Stimulated activated CD8-positive, alpha-beta memory T cell treated with anti-CD3 and anti-CD28 coated beads, Interleukin-15, amount 100 ng/mL, for 4 hours (primary cell): ENCODE results near the gene DCUN1D2.

Experiments used
- DNase-seq, 2 donors: peaks; one replicate each; pipeline ENCODE4 v3.0.0-alpha.2; 2020; ENCODE audit warnings: low read depth in 2 of 2

The DCUN1D2 gene

GRCh38 chr13:113422807-113423519, 67.5 kb downstream of the DCUN1D2 start:
- no peak for DNase-seq

DNA sequence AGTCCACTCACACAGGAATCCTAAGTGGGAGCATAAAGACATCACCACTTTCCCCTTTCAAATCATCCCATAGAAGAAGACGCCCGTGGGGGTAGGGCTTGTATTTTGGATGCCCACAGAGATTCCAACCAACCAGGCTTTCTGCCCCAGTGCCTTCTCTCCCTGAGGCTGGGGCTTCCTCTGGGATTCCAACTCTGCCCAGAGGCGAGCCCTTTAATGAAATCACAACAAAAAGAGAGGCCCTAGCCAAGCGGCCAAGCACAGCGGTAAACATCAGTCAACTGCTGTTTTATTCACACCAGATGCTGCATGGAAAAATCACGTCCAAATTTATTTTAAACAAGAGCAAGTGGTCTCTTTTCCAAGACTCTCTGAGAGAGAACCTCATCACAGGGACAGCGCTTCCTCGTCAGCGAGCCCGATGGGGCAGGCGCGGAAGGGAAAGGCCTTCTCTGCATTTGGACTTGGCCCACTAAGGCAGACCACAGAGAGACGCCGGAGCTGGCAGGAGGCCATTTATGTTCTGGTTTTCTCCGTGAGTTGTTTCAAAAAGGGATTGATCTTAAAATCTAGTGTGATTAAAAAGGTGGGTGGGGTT, 68.7 kb downstream of the DCUN1D2 start:
- no peak for DNase-seq

DNA sequence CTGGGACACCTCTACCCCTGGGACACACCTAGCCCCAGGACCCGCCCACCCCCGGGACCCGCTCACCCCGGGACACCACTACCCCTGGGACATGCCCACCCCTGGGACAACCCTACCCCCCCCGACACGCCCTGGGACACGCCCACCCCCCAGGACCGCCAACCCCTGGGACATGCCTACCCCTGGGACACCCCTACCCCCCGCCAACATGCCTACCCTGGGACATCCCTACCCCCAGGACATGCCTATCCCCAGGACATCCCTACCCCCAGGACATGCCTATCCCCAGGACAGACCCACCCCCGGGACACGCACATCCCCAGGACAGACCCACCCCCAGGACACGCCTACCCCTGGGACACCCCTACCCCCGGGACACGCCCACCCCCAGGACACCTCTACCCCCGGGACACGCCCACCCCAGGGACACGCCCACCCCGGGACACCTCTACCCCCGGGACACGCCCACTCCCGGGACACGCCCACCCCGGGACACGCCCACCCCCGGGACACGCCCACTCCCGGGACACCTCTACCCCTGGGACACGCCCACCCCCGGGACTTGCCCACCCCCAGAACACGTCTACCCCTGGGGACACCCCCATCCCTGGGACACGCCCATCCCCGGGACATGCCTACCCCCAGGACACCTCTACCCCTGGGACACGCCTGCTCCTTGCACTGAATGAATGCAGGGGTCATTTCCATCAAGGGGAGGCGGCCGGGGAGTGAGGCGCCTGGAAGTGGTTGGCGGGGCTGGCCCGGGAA, 69.5 kb downstream of the DCUN1D2 start:
- DNase-seq: no peak

DNA sequence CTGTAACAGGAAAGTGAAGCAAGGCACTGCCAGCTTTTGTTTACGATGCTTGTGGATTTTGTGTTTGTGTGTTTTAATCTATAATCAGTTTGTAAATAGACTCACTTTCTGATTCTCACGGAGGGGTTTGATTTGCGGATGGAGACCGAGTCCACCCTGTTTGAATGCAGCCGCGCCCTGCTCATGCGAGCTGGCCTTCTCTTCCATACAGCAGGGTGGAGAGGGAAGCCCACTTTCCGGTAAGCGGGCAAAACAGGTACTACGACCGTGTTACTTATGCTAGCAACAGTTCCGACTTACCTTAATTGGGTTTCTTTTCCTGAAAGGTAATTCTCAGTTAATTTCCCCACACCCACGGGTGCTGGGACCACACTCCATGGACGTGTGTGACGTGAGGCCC, 70.3 kb downstream of the DCUN1D2 start:
- DNase-seq: no peak

DNA sequence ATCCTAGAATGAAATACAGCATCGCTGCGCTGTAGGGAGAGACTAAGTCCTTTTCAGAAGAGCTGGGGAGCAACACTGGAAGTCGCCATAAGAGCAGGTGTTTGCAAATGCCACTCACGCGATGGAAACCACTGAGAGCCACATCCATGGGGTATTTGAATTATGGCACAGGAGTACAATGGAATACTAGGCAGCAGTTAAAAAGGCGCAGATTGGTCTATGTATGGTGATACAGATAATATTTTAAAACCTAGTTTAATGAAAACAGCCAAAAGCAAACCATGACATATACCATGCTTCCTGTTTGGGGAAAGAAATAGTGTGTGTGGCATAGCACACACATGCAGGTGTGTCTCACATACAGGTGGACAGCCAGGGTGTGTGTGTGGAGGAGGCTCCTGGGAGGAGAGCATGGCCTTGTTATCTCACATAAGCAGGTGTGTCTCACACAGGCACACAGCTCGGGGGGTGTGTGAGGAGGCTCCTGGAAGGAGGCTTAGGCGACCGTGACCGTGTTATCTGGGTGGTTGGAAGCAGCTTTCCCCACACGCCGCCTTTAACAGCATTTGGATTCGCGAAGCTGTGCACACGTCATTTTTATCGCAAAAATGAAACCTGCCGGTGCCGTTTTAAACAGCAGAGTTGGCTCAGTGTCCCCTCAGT, 70.8 kb downstream of the DCUN1D2 start:
- no peak for DNase-seq

DNA sequence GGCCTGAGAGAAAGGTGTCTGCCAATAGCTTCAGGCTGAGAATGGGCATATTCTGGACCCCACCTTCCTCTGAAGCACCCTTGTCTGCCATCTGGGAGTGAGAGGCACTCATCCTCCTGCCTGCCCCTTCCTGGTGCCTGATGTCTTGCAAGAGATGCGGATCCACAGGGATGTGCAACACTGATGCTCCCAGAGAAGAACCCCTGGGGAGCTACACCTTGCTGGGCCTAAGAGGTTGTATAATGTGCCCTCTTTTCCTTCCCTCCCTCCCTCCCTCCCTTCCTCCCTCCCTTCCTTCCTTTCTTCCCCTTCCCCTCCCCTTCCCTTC, 71.8 kb downstream of the DCUN1D2 start:
- DNase-seq: no peak

GRCh38 chr13:113417836-113418721, 72.4 kb downstream of the DCUN1D2 start:
- no peak for DNase-seq

- DNase-seq: no peak
Observed at GRCh38 chr13:113417008-113417751, 73.3 kb downstream of the DCUN1D2 start.

DNA sequence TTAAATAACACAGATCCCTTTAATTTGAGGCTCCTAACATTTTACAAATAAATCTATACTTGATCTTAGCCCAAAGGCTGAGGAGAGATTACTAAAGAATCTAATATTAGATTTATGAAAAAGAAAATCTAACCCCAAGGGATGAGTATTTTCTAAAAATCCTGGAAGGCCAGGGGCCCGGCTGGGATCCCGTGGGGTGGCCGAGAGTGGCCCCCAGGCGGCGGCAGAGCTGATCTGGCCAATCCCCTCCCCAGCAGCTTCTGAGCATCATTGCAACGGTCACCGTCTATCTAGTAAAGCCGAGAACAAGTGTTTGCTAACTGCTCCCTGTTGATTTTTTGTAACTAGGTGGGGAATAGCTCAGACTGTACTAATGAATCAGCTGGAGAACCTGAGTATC, 74.7 kb downstream of the DCUN1D2 start:
- no peak for DNase-seq

GRCh38 chr13:113415032-113415431, 75.5 kb downstream of the DCUN1D2 start:
- no peak for DNase-seq

- no peak for DNase-seq
Observed at GRCh38 chr13:113414335-113414734, 76.2 kb downstream of the DCUN1D2 start.

- no peak for DNase-seq
Observed at GRCh38 chr13:113413898-113414282, 76.6 kb downstream of the DCUN1D2 start.

- no peak for DNase-seq
Observed at GRCh38 chr13:113413178-113413897, 77.2 kb downstream of the DCUN1D2 start.

DNA sequence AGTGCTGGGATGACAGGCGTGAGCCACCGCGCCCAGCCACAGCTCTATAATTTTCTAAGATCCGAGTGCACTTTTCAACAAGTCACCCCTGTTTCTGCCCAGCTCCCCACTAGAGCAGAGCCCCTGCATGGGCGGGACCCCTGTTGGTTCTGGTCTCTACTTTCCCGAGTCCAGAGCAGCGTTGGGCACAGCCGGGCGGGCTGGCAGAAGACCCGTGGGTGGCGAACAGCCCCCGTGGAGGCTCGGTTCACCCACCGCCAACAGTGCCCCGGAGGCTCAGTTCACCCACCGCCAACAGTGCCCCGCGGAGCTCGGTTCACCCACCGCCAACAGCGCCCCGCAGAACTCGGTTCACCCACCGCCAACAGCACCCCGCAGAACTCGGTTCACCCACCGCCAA, 78.1 kb downstream of the DCUN1D2 start:
- no peak for DNase-seq

DNA sequence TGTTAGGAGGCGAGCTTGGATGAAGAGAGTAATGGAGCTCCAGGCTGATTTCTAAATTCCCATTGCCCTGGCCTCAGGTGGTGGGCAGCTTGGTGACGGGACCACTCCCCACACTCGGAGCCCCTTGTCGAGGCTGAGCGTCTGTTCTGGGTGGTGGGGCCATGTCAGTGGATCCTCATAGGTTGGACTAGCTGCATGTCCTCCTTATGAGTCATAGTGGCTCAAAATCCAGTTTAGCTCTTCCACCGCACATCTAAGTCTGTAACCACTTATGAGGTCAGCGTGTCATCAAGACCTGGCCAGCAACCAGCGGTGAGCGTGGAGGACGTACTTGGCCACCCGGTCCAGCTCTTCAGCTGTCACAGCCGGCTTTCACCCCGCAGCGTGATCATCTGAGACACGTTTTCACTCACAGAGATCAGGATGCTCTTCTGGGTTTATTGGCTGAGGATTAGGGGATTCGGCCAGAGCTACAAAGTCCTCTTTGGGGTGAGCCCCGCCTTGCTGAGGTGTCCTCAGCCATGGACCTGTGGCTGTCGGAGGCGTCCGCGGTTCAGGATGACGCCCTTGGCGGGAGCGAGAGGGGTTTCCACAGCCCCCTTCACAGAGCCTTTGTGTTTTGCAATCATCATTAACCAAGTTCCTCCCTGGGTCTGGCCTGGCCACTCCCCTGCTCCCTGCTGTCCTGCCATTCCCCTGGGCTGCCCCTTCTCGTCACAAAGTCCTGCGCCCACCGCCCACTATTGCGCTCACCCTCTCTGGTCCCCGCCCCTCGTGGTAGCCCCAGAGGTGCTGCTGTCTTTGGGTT, 79.1 kb downstream of the DCUN1D2 start:
- no peak for DNase-seq

GRCh38 chr13:113410472-113411201, 79.9 kb downstream of the DCUN1D2 start:
- DNase-seq: no peak

GRCh38 chr13:113408562-113408961, 81.9 kb downstream of the DCUN1D2 start:
- no peak for DNase-seq

DNA sequence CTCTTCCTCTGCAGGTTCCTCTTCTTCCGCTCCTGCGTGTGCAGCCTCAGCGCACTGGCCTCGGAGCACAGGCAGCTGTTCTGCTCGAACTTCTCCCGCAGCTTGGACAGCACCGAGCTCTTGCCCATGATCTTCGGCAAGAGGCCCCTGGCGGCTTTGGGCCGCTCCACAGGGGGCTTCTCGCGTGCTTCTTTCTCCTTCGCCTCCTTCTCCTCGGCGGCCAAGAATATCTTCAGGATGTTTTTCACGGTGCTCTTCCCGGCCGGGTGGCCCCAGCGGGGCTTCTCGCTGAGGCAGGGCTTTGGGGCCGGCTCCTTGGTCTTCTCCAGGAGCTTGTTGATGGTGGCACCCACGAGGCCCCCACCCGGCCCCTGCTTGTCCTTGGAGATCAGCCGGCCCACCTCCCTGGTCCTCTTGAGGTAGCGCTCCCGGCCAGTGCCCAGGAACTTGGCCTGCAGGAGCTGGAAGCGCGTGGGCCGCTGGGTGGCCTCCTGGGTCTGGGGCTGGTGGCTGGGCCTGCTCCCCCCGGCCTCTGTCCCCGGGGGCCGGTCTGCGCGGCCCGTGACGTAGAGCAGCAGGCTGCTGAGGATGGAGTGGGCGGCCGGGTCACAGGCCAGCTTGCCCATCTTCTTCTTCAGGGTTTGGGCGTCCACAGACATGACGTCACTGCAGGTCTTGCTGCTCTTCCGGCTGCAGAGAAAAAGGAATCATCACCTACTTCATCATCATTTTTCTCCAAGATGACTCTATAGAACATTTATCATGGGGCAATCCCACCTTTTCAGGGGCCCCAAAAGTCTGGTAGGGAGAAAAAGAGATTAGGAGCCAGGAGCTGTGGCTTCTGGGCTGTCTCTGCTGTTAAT, 82.7 kb downstream of the DCUN1D2 start:
- DNase-seq: no peak
